Thyroid gland (tissue), 4 donors: ENCODE results near the gene PITPNC1. TPM values are rescaled to one million over a fixed set of nuclear protein-coding genes. Genes with fewer than 3 reads are reported as not detected.

Source experiments
- DNase-seq, 2 donors: peaks; one replicate each; pipeline ENCODE4 v3.0.0-alpha.2; 2019
- H3K27ac ChIP-seq, 3 donors: fragments of 200-600 bp; sonication (generic); 1 replicate in 2 of 3; 2 replicates in 1 of 3; pipeline ENCODE4 v1.5.1; 2016 to 2019; ENCODE audit warnings: mild to moderate bottlenecking in 1 of 3, moderate library complexity in 1 of 3
- H3K27me3 ChIP-seq: fragments of 200-600 bp; sonication (generic); one replicate; pipeline ENCODE4 v1.5.1; 2019
- H3K36me3 ChIP-seq, 2 donors: fragments of 200-600 bp; sonication (generic); one replicate each; pipeline ENCODE4 v1.5.1; 2016 to 2019
- H3K4me1 ChIP-seq, 2 donors: fragments of 200-600 bp; sonication (generic); one replicate each; pipeline ENCODE4 v1.5.1; 2017 to 2019
- H3K4me3 ChIP-seq, 3 donors: fragments of 200-600 bp; sonication (generic); replicated peaks in 1 of 3; 1 replicate in 2 of 3; 2 replicates in 1 of 3; pipeline ENCODE4 v1.5.1; 2016; ENCODE audit warnings: mild to moderate bottlenecking in 1 of 3
- H3K9me3 ChIP-seq: fragments of 200-600 bp; sonication (generic); one replicate; pipeline ENCODE4 v1.5.1; 2017
- POLR2A ChIP-seq, 2 donors: fragments of 450-650 bp; IDR thresholded peaks; one replicate each; pipeline ENCODE4 v1.6.1; 2017; ENCODE audit warnings: antibody characterized with exemption in 2 of 2, mild to moderate bottlenecking in 2 of 2, moderate library complexity in 1 of 2
- WGBS, 2 donors: methylation state at CpG; one replicate each; pipeline ENCODE4 v1.1.5; 2017; 5-methylcytosine and 5-hydroxymethylcytosine counted together
- intact Hi-C: fragments of 100-400 bp; cut with DNase I; formaldehyde crosslinking; loops from one replicate; pipeline ENCODE4 v1.15.1; 2023
- total RNA-seq, 4 donors: library from RNA; depleted of rRNA; stranded (reverse); fragments of >200 nt; gene quantifications; one replicate each; pipeline ENCODE4 v1.2.3, GENCODE V29; 2016
- TF ChIP-seq, protein P1 (sequence below), 6 experiments: fragments of 200-600 bp in 3 of 6; fragments of 450-650 bp in 3 of 6; sonication (generic) in 3 of 6; IDR thresholded peaks; one replicate each; pipeline ENCODE4 v1.5.1; 2016 to 2019; ENCODE audit warnings: antibody characterized with exemption in 6 of 6, mild to moderate bottlenecking in 2 of 6, inconsistent platforms in 1 of 6, moderate library complexity in 1 of 6

The PITPNC1 gene
- total RNA-seq, 4 donors from 2014 or later, result 3.6 to 14.2 (median 7.3) TPM

- H3K4me1 ChIP-seq, result peaks cover 22 to 40% of the 10 kb centered on the region in 2 donors
- H3K27me3 ChIP-seq, result no peaks in the 10 kb centered on the region
- intact Hi-C loops, result no loop called here
- peak; percentile 73 to 74 for DNase-seq
- H3K9me3 ChIP-seq, result no peaks in the 10 kb centered on the region
- no peak overlapping the region for H3K4me3 ChIP-seq
- no peaks in the 10 kb centered on the region for H3K36me3 ChIP-seq
- 59 to 71% methylated on average over 8 of the region's 8 CpGs for WGBS, 2 donors
- TF ChIP-seq POLR2A (IDR thresholded peaks at IDR 0.05), result no peak
- TF ChIP-seq, protein P1, sequence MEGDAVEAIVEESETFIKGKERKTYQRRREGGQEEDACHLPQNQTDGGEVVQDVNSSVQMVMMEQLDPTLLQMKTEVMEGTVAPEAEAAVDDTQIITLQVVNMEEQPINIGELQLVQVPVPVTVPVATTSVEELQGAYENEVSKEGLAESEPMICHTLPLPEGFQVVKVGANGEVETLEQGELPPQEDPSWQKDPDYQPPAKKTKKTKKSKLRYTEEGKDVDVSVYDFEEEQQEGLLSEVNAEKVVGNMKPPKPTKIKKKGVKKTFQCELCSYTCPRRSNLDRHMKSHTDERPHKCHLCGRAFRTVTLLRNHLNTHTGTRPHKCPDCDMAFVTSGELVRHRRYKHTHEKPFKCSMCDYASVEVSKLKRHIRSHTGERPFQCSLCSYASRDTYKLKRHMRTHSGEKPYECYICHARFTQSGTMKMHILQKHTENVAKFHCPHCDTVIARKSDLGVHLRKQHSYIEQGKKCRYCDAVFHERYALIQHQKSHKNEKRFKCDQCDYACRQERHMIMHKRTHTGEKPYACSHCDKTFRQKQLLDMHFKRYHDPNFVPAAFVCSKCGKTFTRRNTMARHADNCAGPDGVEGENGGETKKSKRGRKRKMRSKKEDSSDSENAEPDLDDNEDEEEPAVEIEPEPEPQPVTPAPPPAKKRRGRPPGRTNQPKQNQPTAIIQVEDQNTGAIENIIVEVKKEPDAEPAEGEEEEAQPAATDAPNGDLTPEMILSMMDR (IDR thresholded peaks at IDR 0.05), result no peak
- peak overlapping the region; percentile 47 to 86 (median 80) for H3K27ac ChIP-seq
Observed at GRCh38 chr17:67610061-67610460, 233.0 kb downstream of the PITPNC1 start.

DNA sequence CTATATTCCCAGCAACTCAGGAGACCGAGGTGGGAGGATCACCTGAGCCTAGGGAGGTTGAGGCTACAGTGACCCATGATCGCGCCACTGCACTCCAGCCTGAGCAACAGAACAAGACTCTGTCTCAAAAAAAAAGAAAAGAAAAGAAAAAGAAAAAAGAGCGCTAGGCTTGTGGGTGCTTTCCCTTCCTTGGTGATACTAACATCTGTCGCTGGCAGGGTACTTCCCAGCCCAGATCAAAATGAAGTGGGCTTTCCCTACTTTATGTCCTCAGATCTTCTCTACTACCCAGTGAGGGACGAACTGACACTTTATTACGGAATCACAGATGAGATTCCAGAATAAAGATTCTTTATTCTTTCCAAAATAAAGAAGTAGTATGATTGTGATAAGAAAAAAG is 236.9 kb downstream of the PITPNC1 start:
- intact Hi-C loops, result no loop called here
- TF ChIP-seq POLR2A (IDR thresholded peaks at IDR 0.05), result no peak
- Histone ChIP-seq H3K27me3 (no peaks in the 10 kb centered on the region), H3K4me3 (no peak overlapping the region), H3K4me1 (peaks cover 22 to 35% of the 10 kb centered on the region in 2 donors), H3K9me3 (no peaks in the 10 kb centered on the region), H3K27ac (peak overlapping the region in 2 of 3 donors; percentile 64 to 83), H3K36me3 (no peaks in the 10 kb centered on the region)
- 96% methylated on average over 7 of the region's 7 CpGs for WGBS, 2 donors
- no peak for DNase-seq

- H3K9me3 ChIP-seq, result no peaks in the 10 kb centered on the region
- H3K4me1 ChIP-seq, result peaks cover 17 to 28% of the 10 kb centered on the region in 2 donors
- H3K36me3 ChIP-seq, result no peaks in the 10 kb centered on the region
- intact Hi-C loops, result no loop called here
- no peaks in the 10 kb centered on the region for H3K27me3 ChIP-seq
- H3K27ac ChIP-seq, result peak overlapping the region; percentile 64 to 83 (median 68)
- no peak for TF ChIP-seq POLR2A (IDR thresholded peaks at IDR 0.05)
- TF ChIP-seq, protein P1 (IDR thresholded peaks at IDR 0.05), result no peak
- peak; percentile 67 to 74 for DNase-seq
- no peak overlapping the region for H3K4me3 ChIP-seq
- WGBS, 2 donors, result 29 to 41% methylated on average over 9 to 13 of the region's 13 CpGs
Observed at GRCh38 chr17:67615011-67615561, 238.0 kb downstream of the PITPNC1 start.

DNA sequence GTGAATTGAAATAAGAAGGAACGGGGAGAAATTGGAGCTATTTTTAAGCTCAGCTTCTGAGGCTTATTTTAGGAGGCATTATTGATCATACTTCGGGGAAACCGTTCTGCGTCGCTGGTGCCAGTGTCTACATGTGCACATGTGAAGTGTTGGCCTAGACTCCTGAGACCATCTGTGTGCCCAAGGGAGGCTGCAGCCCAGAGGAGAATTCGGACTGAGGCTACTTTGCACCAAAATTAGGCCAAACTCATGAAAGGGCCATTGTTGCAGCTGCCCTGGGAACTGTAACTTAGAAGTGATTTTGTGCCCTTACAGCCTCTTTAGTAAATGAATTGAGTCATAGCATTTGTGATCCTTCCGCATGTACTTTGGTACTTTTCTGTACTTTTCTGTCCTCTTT is 238.7 kb downstream of the PITPNC1 start:
- DNase-seq, result no peak
- intact Hi-C loops, result no loop called here
- H3K4me3 ChIP-seq, result no peak overlapping the region
- no peaks in the 10 kb centered on the region for H3K36me3 ChIP-seq
- TF ChIP-seq POLR2A (IDR thresholded peaks at IDR 0.05), result no peak
- TF ChIP-seq, protein P1 (IDR thresholded peaks at IDR 0.05), result no peak
- H3K27me3 ChIP-seq, result no peaks in the 10 kb centered on the region
- H3K27ac ChIP-seq, result peak overlapping the region in 2 of 3 donors; percentile 64 to 83
- H3K9me3 ChIP-seq, result no peaks in the 10 kb centered on the region
- peaks cover 12 to 23% of the 10 kb centered on the region in 2 donors for H3K4me1 ChIP-seq
- 94 to 96% methylated on average over 7 of the region's 7 CpGs for WGBS, 2 donors

- H3K4me1 ChIP-seq, result peaks cover 12 to 23% of the 10 kb centered on the region in 2 donors
- no peak overlapping the region for H3K4me3 ChIP-seq
- DNase-seq, result no peak
- intact Hi-C loops, result no loop called here
- TF ChIP-seq, protein P1 (IDR thresholded peaks at IDR 0.05), result no peak
- TF ChIP-seq POLR2A (IDR thresholded peaks at IDR 0.05), result no peak
- no peaks in the 10 kb centered on the region for H3K27me3 ChIP-seq
- WGBS, 2 donors, result 82 to 90% methylated on average over 4 of the region's 4 CpGs
- H3K36me3 ChIP-seq, result no peaks in the 10 kb centered on the region
- H3K9me3 ChIP-seq, result no peaks in the 10 kb centered on the region
- no peak overlapping the region for H3K27ac ChIP-seq
Observed at GRCh38 chr17:67617304-67617899, 240.3 kb downstream of the PITPNC1 start.
